Measurements from ENCODE around the gene SHMT2.

DNA sequence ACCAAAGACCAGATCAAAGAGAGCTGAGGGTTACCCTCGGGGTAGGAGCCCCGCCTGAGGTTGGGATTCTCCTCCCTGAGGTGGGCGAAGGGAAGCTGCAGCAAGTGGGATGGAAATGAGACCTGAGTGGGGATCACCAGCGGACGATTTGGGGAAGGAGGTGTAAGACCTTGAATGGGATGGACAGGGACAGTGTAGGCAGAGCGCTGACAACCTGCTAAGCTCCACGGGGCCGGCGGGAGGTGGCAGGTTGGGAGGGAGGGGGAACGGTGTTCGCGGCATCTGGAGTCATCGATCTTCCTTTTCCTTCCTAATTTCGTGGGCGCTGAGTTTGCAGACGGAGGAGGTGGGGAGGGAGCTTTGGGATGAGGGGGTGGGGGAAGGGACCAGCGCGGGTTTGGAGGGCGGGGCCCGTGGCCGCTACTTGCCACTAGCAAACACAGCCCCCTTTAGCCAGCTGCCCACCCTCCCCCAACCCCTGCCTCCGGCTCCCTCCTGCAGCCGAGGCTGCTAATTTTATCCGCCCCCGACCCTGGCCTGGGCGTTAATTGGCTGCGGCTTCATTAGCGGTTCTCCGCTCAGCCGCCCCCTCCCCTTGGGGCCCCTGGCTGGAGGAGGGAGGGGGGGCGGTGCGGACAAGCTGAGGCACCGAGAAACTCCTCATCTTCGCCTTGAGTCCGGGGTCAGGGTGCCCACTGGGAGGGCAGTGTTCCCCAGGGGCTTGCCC lies 2.8 kb upstream of the SHMT2 start:
- TF ChIP-seq POLR2A (IDR thresholded peaks at IDR 0.05; ENCODE audit: low read depth, low read length) = no peak
- no peak for TF ChIP-seq TAF1 (IDR thresholded peaks at IDR 0.05; ENCODE audit: low read depth, low read length)
- no peak for TF ChIP-seq POLR2AphosphoS5 (IDR thresholded peaks at IDR 0.05; ENCODE audit: low read depth, low read length)
- TF ChIP-seq SPI1 (IDR thresholded peaks at IDR 0.05; ENCODE audit: low read depth, low read length) = no peak

Data from GM12891 (cell line).